ENCODE results near the gene ADRA2B.
"Not testable (repeated sequence)": the region's sequence is repeated elsewhere in the genome, so short reads cannot be mapped to it uniquely, and the experiment has no call there.

ADRA2B gene

GRCh38 chr2:96067902-96068581 lies 48.3 kb downstream of the ADRA2B start:
- DNase-seq (ENCODE audit: low read depth), result not testable (repeated sequence)

GRCh38 chr2:96067098-96067660 lies 49.2 kb downstream of the ADRA2B start:
- DNase-seq (ENCODE audit: low read depth), result not testable (repeated sequence)

GRCh38 chr2:96066511-96066910 lies 49.9 kb downstream of the ADRA2B start:
- not testable (repeated sequence) for DNase-seq (ENCODE audit: low read depth)

- DNase-seq (ENCODE audit: low read depth), result not testable (repeated sequence)
Observed at GRCh38 chr2:96065954-96066353, 50.4 kb downstream of the ADRA2B start.

- no peak for DNase-seq (ENCODE audit: low read depth)
Observed at GRCh38 chr2:96065381-96065930, 50.9 kb downstream of the ADRA2B start.

GRCh38 chr2:96064760-96065159 lies 51.6 kb downstream of the ADRA2B start:
- DNase-seq (ENCODE audit: low read depth), result not testable (repeated sequence)

- not testable (repeated sequence) for DNase-seq (ENCODE audit: low read depth)
Observed at GRCh38 chr2:96064047-96064675, 52.2 kb downstream of the ADRA2B start.

GRCh38 chr2:96063116-96063899 lies 53.1 kb downstream of the ADRA2B start:
- DNase-seq (ENCODE audit: low read depth), result peak; percentile 15

All from non-pigmented ciliary epithelial cell (primary cell).